Cardiac muscle cell (in vitro differentiated cells and primary cell): Measurements from ENCODE around the gene DLEC1. TPM values are rescaled to one million over a fixed set of nuclear protein-coding genes. Genes with fewer than 3 reads are reported as not detected.

Experiments used
- DNase-seq, 2 donors: peaks; one replicate each; pipeline versions ENCODE4 v3.0.0 to v3.0.0-alpha.2; 2010 to 2017; ENCODE audit warnings: low read depth in 1 of 2, low spot score in 1 of 2
- H3K27ac ChIP-seq: fragments of 200-600 bp; sonication (generic); 2 replicates; pipeline ENCODE4 v1.5.1; 2016
- H3K27me3 ChIP-seq: fragments of 200-600 bp; sonication (generic); 2 replicates; pipeline ENCODE4 v1.6.0; 2016; ENCODE audit warnings: control low read depth
- H3K36me3 ChIP-seq: fragments of 200-600 bp; sonication (generic); 2 replicates; pipeline ENCODE4 v1.5.1; 2016; ENCODE audit warnings: control low read depth
- H3K4me1 ChIP-seq: fragments of 200-600 bp; sonication (generic); 2 replicates; pipeline ENCODE4 v1.8.1; 2017; ENCODE audit warnings: low read depth, mild to moderate bottlenecking, mixed run types
- H3K4me3 ChIP-seq: fragments of 200-600 bp; sonication (generic); 2 replicates; pipeline ENCODE4 v1.5.1; 2016; ENCODE audit warnings: mild to moderate bottlenecking
- H3K9me3 ChIP-seq: fragments of 200-600 bp; sonication (generic); 2 replicates; pipeline ENCODE4 v1.5.1; 2017; ENCODE audit warnings: low read depth, mild to moderate bottlenecking, control low read depth
- polyA plus RNA-seq: library from polyadenylated mRNA; unstranded; fragments of >200 nt; fragmentation: Nextera tagmentation; extraction: Ambion mirVana; gene quantifications from 2 replicates; pipeline ENCODE4 v1.2.1, GENCODE V29; 2016
- total RNA-seq: library from RNA; depleted of rRNA; stranded (reverse); fragments of >200 nt; gene quantifications from 2 replicates; pipeline ENCODE4 v1.2.3, GENCODE V29; 2016
- TF ChIP-seq, protein P1 (sequence below): IDR thresholded peaks from 2 replicates; pipeline ENCODE4 v1.5.1; 2012; ENCODE audit warnings: low read depth, mild to moderate bottlenecking, low read length

DLEC1 gene
- total and polyA plus RNA-seq, 2 experiments from 2014 or later, result 0.15 TPM; not detected in 1

DNA sequence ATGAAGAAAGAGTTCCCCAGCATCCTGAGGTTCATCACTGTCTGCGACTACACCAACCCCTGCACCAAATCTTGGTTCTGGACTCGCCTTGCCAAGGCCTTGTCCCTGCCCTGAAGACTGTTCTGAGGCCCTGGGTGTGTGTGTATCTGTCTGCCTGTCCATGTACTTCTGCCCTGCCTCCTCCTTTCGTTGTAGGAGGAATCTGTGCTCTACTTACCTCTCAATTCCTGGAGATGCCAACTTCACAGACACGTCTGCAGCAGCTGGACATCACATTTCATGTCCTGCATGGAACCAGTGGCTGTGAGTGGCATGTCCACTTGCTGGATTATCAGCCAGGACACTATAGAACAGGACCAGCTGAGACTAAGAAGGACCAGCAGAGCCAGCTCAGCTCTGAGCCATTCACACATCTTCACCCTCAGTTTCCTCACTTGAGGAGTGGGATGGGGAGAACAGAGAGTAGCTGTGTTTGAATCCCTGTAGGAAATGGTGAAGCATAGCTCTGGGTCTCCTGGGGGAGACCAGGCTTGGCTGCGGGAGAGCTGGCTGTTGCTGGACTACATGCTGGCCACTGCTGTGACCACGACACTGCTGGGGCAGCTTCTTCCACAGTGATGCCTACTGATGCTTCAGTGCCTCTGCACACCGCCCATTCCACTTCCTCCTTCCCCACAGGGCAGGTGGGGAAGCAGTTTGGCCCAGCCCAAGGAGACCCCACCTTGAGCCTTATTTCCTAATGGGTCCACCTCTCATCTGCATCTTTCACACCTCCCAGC is 102.4 kb downstream of the DLEC1 start:
- no peaks in the 10 kb centered on the region for H3K9me3 ChIP-seq
- H3K36me3 ChIP-seq, result no peaks in the 10 kb centered on the region
- peaks cover 9% of the 10 kb centered on the region for H3K27me3 ChIP-seq
- no peak overlapping the region for H3K4me3 ChIP-seq
- TF ChIP-seq, protein P1, sequence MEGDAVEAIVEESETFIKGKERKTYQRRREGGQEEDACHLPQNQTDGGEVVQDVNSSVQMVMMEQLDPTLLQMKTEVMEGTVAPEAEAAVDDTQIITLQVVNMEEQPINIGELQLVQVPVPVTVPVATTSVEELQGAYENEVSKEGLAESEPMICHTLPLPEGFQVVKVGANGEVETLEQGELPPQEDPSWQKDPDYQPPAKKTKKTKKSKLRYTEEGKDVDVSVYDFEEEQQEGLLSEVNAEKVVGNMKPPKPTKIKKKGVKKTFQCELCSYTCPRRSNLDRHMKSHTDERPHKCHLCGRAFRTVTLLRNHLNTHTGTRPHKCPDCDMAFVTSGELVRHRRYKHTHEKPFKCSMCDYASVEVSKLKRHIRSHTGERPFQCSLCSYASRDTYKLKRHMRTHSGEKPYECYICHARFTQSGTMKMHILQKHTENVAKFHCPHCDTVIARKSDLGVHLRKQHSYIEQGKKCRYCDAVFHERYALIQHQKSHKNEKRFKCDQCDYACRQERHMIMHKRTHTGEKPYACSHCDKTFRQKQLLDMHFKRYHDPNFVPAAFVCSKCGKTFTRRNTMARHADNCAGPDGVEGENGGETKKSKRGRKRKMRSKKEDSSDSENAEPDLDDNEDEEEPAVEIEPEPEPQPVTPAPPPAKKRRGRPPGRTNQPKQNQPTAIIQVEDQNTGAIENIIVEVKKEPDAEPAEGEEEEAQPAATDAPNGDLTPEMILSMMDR, result no peak
- no peak overlapping the region for H3K27ac ChIP-seq
- H3K4me1 ChIP-seq, result no peaks in the 10 kb centered on the region
- DNase-seq, result no peak

DNA sequence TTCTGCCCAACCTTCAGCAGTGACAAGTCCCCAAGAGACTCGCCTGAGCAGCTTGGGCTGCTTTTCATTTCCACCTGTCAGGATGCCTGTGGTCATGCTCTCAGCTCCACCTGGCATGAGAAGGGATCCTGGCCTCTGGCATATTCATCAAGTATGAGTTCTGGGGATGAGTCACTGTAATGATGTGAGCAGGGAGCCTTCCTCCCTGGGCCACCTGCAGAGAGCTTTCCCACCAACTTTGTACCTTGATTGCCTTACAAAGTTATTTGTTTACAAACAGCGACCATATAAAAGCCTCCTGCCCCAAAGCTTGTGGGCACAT is 102.9 kb downstream of the DLEC1 start:
- TF ChIP-seq, protein P1, result no peak
- Histone ChIP-seq H3K9me3 (no peaks in the 10 kb centered on the region), H3K36me3 (no peaks in the 10 kb centered on the region), H3K4me1 (no peaks in the 10 kb centered on the region), H3K4me3 (no peak overlapping the region), H3K27me3 (peaks cover 9% of the 10 kb centered on the region), H3K27ac (no peak overlapping the region)
- DNase-seq, result no peak

DNA sequence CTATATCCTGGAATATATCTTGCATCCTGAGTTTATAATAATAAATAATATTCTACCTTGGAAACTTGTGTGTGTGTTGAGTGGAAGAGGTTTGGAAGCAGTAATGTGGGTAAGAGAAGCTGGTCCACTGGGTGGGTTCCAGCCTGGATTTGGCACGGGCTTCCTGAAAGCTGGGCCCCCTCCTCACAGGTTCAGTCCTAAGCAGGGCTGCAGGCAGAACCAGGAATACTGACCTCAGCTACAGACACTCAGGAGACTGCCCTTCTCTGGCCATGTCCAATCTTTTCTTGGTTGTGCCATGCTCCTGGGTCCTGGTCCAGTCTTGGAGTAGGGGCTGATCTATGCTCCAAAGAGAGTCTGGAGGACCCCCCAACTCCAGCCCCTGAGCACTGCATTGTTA is 104.0 kb downstream of the DLEC1 start:
- Histone ChIP-seq H3K36me3 (no peaks in the 10 kb centered on the region), H3K4me3 (no peak overlapping the region), H3K9me3 (no peaks in the 10 kb centered on the region), H3K4me1 (no peaks in the 10 kb centered on the region), H3K27ac (no peak overlapping the region), H3K27me3 (peaks cover 9% of the 10 kb centered on the region)
- TF ChIP-seq, protein P1, result no peak
- no peak for DNase-seq

DNA sequence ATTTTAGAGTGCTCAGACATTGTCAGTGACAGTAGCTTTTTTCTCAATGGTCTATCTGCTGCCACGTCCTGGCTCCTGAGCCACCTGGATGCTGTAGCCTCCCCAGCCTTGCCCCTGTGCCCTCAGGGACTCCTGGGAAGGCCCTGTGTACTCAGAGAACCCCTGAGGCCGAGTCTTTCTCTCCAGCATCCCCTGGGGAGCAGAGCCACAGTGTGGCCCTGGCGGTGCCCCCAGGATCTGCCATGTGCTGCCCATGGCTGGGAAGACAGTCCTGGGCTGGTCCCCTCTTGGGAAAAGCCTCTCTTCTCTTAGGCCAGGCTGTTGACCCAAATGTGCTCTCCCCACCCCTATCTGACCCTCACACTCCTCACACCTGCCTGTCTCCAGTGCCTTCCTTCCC is 104.5 kb downstream of the DLEC1 start:
- DNase-seq, result no peak

DNA sequence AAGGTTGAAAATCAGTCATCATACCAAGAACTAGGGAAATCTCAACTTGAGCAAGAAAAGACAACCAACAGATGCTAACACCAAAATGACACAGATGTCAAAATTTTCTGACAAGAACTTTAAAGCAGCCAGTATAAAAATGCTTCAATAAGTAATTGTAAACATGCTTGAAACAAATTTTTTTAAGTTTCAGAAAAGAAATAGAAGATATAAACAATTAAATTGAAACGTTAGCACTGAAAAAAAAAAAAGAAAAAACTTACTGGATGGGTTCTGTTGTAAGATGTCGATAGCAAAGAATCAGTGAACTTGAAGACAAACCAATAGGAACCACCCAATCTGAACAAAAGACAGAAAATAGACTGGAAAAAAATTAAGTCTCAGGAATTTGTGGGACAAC is 107.5 kb downstream of the DLEC1 start:
- no peaks in the 10 kb centered on the region for H3K9me3 ChIP-seq
- TF ChIP-seq, protein P1, result no peak
- no peaks in the 10 kb centered on the region for H3K36me3 ChIP-seq
- H3K4me1 ChIP-seq, result no peaks in the 10 kb centered on the region
- H3K27me3 ChIP-seq, result no peaks in the 10 kb centered on the region
- no peak overlapping the region for H3K27ac ChIP-seq
- H3K4me3 ChIP-seq, result no peak overlapping the region
- DNase-seq, result no peak

More for the DNA sequence above, 104.5 kb downstream of the DLEC1 start:
- Histone ChIP-seq H3K27ac (no peak overlapping the region), H3K4me1 (no peaks in the 10 kb centered on the region), H3K27me3 (peaks cover 9% of the 10 kb centered on the region), H3K36me3 (no peaks in the 10 kb centered on the region), H3K9me3 (no peaks in the 10 kb centered on the region), H3K4me3 (no peak overlapping the region)
- TF ChIP-seq, protein P1, result no peak
